Medulla oblongata (tissue), 1 donor: ENCODE data around the gene KRT76.
"Not testable (repeated sequence)": the region's sequence is repeated elsewhere in the genome, so short reads cannot be mapped to it uniquely, and the experiment has no call there.

Source experiments
- DNase-seq: peaks from one replicate; pipeline ENCODE4 v3.0.0-alpha.2; 2015; ENCODE audit errors: extremely low spot score

The KRT76 gene

GRCh38 chr12:52781399-52782082 lies 4.4 kb upstream of the KRT76 start:
- no peak for DNase-seq

- DNase-seq: no peak
Observed at GRCh38 chr12:52779914-52780313, 2.8 kb upstream of the KRT76 start.

GRCh38 chr12:52778833-52779232 lies 1.7 kb upstream of the KRT76 start:
- DNase-seq: no peak

- DNase-seq: no peak
Observed at GRCh38 chr12:52777566-52777965, 421 bp upstream of the KRT76 start.

- no peak for DNase-seq
Observed at GRCh38 chr12:52776435-52776834, 710 bp downstream of the KRT76 start.

- no peak for DNase-seq
Observed at GRCh38 chr12:52774629-52775250, 2.4 kb downstream of the KRT76 start.

GRCh38 chr12:52772772-52773171 lies 4.4 kb downstream of the KRT76 start:
- DNase-seq: no peak

GRCh38 chr12:52772188-52772587 lies 5.0 kb downstream of the KRT76 start:
- DNase-seq: no peak

- DNase-seq: no peak
Observed at GRCh38 chr12:52771505-52771904, 5.6 kb downstream of the KRT76 start.

- no peak for DNase-seq
Observed at GRCh38 chr12:52771088-52771487, 6.1 kb downstream of the KRT76 start.

- DNase-seq: no peak
Observed at GRCh38 chr12:52769946-52770345, 7.2 kb downstream of the KRT76 start.

GRCh38 chr12:52769354-52769753 lies 7.8 kb downstream of the KRT76 start:
- no peak for DNase-seq

- no peak for DNase-seq
Observed at GRCh38 chr12:52768479-52769200, 8.5 kb downstream of the KRT76 start.

- no peak for DNase-seq
Observed at GRCh38 chr12:52767427-52767826, 9.7 kb downstream of the KRT76 start.

GRCh38 chr12:52767020-52767379 lies 10.1 kb downstream of the KRT76 start:
- no peak for DNase-seq

GRCh38 chr12:52766351-52767019 lies 10.7 kb downstream of the KRT76 start:
- no peak for DNase-seq

- no peak for DNase-seq
Observed at GRCh38 chr12:52765702-52766101, 11.4 kb downstream of the KRT76 start.

GRCh38 chr12:52763991-52764390 lies 13.2 kb downstream of the KRT76 start:
- no peak for DNase-seq

GRCh38 chr12:52763036-52763659 lies 14.0 kb downstream of the KRT76 start:
- DNase-seq: no peak

GRCh38 chr12:52761802-52762201 lies 15.3 kb downstream of the KRT76 start:
- DNase-seq: no peak

GRCh38 chr12:52761218-52761617 lies 15.9 kb downstream of the KRT76 start:
- DNase-seq: not testable (repeated sequence)

- DNase-seq: no peak
Observed at GRCh38 chr12:52760623-52761022, 16.5 kb downstream of the KRT76 start.
